Activated CD8-positive, alpha-beta memory T cell treated with anti-CD3 and anti-CD28 coated beads, Interleukin-2, amount 10 ng/mL, durations not matched to agents 7 days and 5 days (primary cell): Measurements from ENCODE around the gene LIMA1. TPM values are rescaled to one million over a fixed set of nuclear protein-coding genes. Genes with fewer than 3 reads are reported as not detected.
"Not testable (repeated sequence)": the region's sequence is repeated elsewhere in the genome, so short reads cannot be mapped to it uniquely, and the experiment has no call there.

Source experiments
- ATAC-seq: fragments of 150-1000 bp; cut with Tn5 transposase; one replicate; pipeline ENCODE4 v1.10.0; 2021; ENCODE audit warnings: moderate library complexity
- CTCF ChIA-PET: fragments of 350-600 bp; sonication (Branson Sonifier 250); formaldehyde crosslinking; loops from one replicate; lab custom pipeline; 2021; ENCODE audit warnings: antibody characterized with exemption; lab: Charles Lee
- DNase-seq: peaks from one replicate; pipeline ENCODE4 v3.0.0-alpha.2; 2020
- H3K27ac Mint-ChIP-seq: one replicate; pipeline ENCODE4 v1.8.0; 2021; ENCODE audit warnings: mild to moderate bottlenecking, mixed read lengths
- H3K27me3 Mint-ChIP-seq: one replicate; pipeline ENCODE4 v1.8.0; 2021; ENCODE audit warnings: mixed read lengths
- H3K36me3 Mint-ChIP-seq: one replicate; pipeline ENCODE4 v1.8.0; 2021; ENCODE audit warnings: mild to moderate bottlenecking, mixed read lengths
- H3K4me1 Mint-ChIP-seq: one replicate; pipeline ENCODE4 v1.8.0; 2021; ENCODE audit warnings: mixed read lengths
- H3K4me3 Mint-ChIP-seq: one replicate; pipeline ENCODE4 v1.8.0; 2021; ENCODE audit warnings: mild to moderate bottlenecking, moderate library complexity, mixed read lengths
- H3K9me3 Mint-ChIP-seq: one replicate; pipeline ENCODE4 v1.8.0; 2022; ENCODE audit warnings: low read depth, mixed read lengths
- total RNA-seq, 2 experiments: library from RNA; stranded (reverse); gene quantifications; one replicate each; pipeline ENCODE4 v1.2.3, GENCODE V29; 2021

LIMA1 gene
- total RNA-seq, 2 experiments from 2014 or later, result 36.4 to 64.2 TPM

GRCh38 chr12:50276912-50277671 lies 6.2 kb downstream of the LIMA1 start:
- Mint-ChIP-seq H3K36me3 (no peaks in the 10 kb centered on the region), H3K27me3 (peaks cover 11% of the 10 kb centered on the region), H3K4me3 (no peak overlapping the region), H3K27ac (no peak overlapping the region), H3K4me1 (peaks cover 17% of the 10 kb centered on the region), H3K9me3 (no peaks in the 10 kb centered on the region)
- no peak for DNase-seq
- CTCF ChIA-PET, result no interaction called here
- ATAC-seq, result no peak

GRCh38 chr12:50276068-50276467 lies 7.3 kb downstream of the LIMA1 start:
- Mint-ChIP-seq H3K27me3 (peaks cover under 1% of the 10 kb centered on the region), H3K36me3 (no peaks in the 10 kb centered on the region), H3K27ac (no peak overlapping the region), H3K4me1 (peaks cover 13% of the 10 kb centered on the region), H3K9me3 (no peaks in the 10 kb centered on the region), H3K4me3 (no peak overlapping the region)
- ATAC-seq (no peak), DNase-seq (no peak)
- CTCF ChIA-PET, result interaction anchor here (0.8 kb wide), 1 partner anchor 17 kb away, joined by 3 read pairs; no protein-coding TSS in a partner anchor

DNA sequence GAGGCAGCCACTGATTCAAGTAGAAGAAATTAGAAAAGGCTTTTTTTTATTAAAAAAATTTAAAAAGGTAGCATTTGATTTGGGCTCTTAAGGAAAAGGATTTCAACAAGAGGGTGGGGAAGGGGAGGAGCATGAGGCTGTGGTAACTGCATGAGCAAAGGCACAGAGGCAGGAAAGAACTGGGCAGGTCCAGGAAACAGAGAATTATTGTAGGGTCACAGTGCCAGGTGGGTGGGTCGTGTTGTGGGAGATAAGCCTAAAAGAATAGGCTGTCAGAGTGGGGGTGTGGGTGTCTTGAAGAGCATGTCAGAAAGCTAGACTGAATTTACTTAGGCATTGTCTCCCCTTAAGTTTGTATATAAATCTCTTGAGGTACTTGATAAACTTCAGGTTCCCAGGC lies 7.8 kb downstream of the LIMA1 start:
- no peaks in the 10 kb centered on the region for H3K36me3 Mint-ChIP-seq
- ATAC-seq (no peak), DNase-seq (no peak)
- H3K4me1 Mint-ChIP-seq, result peaks cover 13% of the 10 kb centered on the region
- H3K4me3 Mint-ChIP-seq, result no peak overlapping the region
- CTCF ChIA-PET, result no interaction called here
- no peak overlapping the region for H3K27ac Mint-ChIP-seq
- H3K9me3 Mint-ChIP-seq, result no peaks in the 10 kb centered on the region
- no peaks in the 10 kb centered on the region for H3K27me3 Mint-ChIP-seq

DNA sequence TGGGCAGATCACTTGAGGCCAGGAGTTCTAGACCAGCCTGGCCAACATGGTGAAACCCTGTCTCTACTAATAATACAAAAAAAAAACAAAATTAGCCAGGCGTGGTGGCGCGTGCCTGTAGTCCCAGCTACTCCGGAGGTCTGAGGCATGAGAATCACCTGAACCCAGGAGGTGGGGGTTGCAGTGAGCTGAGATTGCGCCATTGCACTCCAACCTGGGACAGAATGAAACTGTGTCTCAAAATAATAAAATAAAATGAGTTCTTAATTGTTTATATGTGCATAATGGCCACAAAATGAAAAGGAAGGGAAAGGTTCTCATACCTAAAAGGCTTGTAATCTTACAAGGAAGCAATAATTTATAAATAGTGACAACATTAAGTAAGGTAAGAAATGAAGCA lies 8.2 kb downstream of the LIMA1 start:
- H3K9me3 Mint-ChIP-seq, H3K4me3 Mint-ChIP-seq, H3K27ac Mint-ChIP-seq, DNase-seq, H3K36me3 Mint-ChIP-seq, ATAC-seq, H3K27me3 Mint-ChIP-seq: not testable (repeated sequence)
- peaks cover 13% of the 10 kb centered on the region for H3K4me1 Mint-ChIP-seq
- CTCF ChIA-PET, result interaction anchor here (1.1 kb wide), 1 partner anchor 9 kb away, joined by 3 read pairs; no protein-coding TSS in a partner anchor

GRCh38 chr12:50271724-50272247 lies 11.5 kb downstream of the LIMA1 start:
- Mint-ChIP-seq H3K27me3 (no peaks in the 10 kb centered on the region), H3K27ac (no peak overlapping the region), H3K9me3 (no peaks in the 10 kb centered on the region), H3K4me3 (no peak overlapping the region), H3K4me1 (peaks cover 13% of the 10 kb centered on the region), H3K36me3 (no peaks in the 10 kb centered on the region)
- CTCF ChIA-PET, result interaction anchor here (1.1 kb wide), 1 partner anchor 51 kb away, joined by 3 read pairs; no protein-coding TSS in a partner anchor
- ATAC-seq (no peak), DNase-seq (no peak)

- no peak overlapping the region for H3K4me3 Mint-ChIP-seq
- H3K9me3 Mint-ChIP-seq, result no peaks in the 10 kb centered on the region
- H3K27ac Mint-ChIP-seq, result no peak overlapping the region
- DNase-seq (no peak), ATAC-seq (no peak)
- no peaks in the 10 kb centered on the region for H3K27me3 Mint-ChIP-seq
- CTCF ChIA-PET, result no interaction called here
- peaks cover 5% of the 10 kb centered on the region for H3K36me3 Mint-ChIP-seq
- no peaks in the 10 kb centered on the region for H3K4me1 Mint-ChIP-seq
Observed at GRCh38 chr12:50268482-50268881, 14.8 kb downstream of the LIMA1 start.

DNA sequence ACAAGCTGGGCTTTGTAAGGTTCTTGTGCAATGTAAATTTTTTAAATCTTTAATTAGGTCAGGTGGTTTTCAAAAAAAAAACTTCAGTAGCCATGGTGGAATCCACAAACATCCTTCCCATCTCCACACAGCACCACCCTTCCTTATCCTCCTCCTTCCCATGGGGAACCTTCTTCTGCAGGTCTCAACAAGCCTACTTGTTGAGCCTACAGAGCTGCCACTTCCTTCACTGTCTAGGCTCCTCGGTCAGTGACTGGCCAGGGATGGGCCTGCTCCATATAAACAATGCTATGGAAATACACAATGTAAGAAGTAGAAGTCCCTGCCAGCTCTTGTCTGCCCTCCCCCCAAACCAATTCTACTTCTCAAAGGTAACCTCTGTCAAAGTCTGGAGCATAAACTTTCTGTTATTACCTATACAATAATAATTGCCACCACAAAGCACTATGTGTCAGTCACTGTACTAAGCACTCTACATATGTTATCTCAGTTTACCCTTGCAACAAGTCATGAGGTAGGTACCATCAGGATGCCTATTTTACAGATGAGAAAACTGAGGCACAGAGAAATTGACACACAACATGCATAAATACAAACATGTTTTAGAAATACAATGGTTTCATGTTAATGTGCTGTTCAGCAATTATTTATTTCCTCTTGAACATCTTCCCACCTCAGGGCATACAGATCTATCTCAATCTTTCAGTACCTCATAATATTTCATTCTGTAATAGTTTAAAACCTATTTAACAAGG lies 17.4 kb downstream of the LIMA1 start:
- no peak for ATAC-seq
- no peak for DNase-seq
- Mint-ChIP-seq H3K4me3 (no peak overlapping the region), H3K36me3 (peaks cover 5% of the 10 kb centered on the region), H3K27ac (no peak overlapping the region), H3K4me1 (no peaks in the 10 kb centered on the region), H3K27me3 (no peaks in the 10 kb centered on the region), H3K9me3 (no peaks in the 10 kb centered on the region)
- CTCF ChIA-PET, result interaction anchor here (1.2 kb wide), 2 partner anchors 9 to 44 kb away, joined by 3 to 4 read pairs; no protein-coding TSS in a partner anchor

GRCh38 chr12:50263832-50264231 lies 19.5 kb downstream of the LIMA1 start:
- ATAC-seq (no peak), DNase-seq (no peak)
- Mint-ChIP-seq H3K4me1 (no peaks in the 10 kb centered on the region), H3K36me3 (peaks cover 5% of the 10 kb centered on the region), H3K27ac (no peak overlapping the region), H3K9me3 (no peaks in the 10 kb centered on the region), H3K4me3 (no peak overlapping the region), H3K27me3 (no peaks in the 10 kb centered on the region)
- CTCF ChIA-PET, result no interaction called here

- DNase-seq (no peak), ATAC-seq (no peak)
- H3K4me3 Mint-ChIP-seq, result no peak overlapping the region
- no peaks in the 10 kb centered on the region for H3K27me3 Mint-ChIP-seq
- no peak overlapping the region for H3K27ac Mint-ChIP-seq
- H3K9me3 Mint-ChIP-seq, result no peaks in the 10 kb centered on the region
- H3K4me1 Mint-ChIP-seq, result no peaks in the 10 kb centered on the region
- CTCF ChIA-PET, result interaction anchor here (1.2 kb wide), 1 partner anchor 11 kb away, joined by 4 read pairs; no protein-coding TSS in a partner anchor
- peaks cover 5% of the 10 kb centered on the region for H3K36me3 Mint-ChIP-seq
Observed at GRCh38 chr12:50261654-50262053, 21.7 kb downstream of the LIMA1 start.

- H3K27ac Mint-ChIP-seq, result no peak overlapping the region
- CTCF ChIA-PET, result interaction anchor here (0.7 kb wide), 1 partner anchor 410 kb away, joined by 3 read pairs; no protein-coding TSS in a partner anchor
- H3K4me1 Mint-ChIP-seq, result peaks cover 19% of the 10 kb centered on the region
- H3K27me3 Mint-ChIP-seq, result no peaks in the 10 kb centered on the region
- no peaks in the 10 kb centered on the region for H3K9me3 Mint-ChIP-seq
- DNase-seq, result no peak
- no peak overlapping the region for H3K4me3 Mint-ChIP-seq
- no peak for ATAC-seq
- peaks cover 3% of the 10 kb centered on the region for H3K36me3 Mint-ChIP-seq
Observed at GRCh38 chr12:50258167-50258551, 25.2 kb downstream of the LIMA1 start.

GRCh38 chr12:50257236-50258166 lies 25.8 kb downstream of the LIMA1 start:
- ATAC-seq, result no peak
- Mint-ChIP-seq H3K4me1 (peaks cover 26% of the 10 kb centered on the region), H3K9me3 (no peaks in the 10 kb centered on the region), H3K36me3 (peaks cover 3% of the 10 kb centered on the region), H3K27me3 (no peaks in the 10 kb centered on the region), H3K4me3 (no peak overlapping the region), H3K27ac (no peak overlapping the region)
- DNase-seq, result no peak
- CTCF ChIA-PET, result no interaction called here

GRCh38 chr12:50256761-50257160 lies 26.6 kb downstream of the LIMA1 start:
- Mint-ChIP-seq H3K36me3 (peaks cover 6% of the 10 kb centered on the region), H3K27me3 (no peaks in the 10 kb centered on the region), H3K4me1 (peaks cover 32% of the 10 kb centered on the region), H3K9me3 (no peaks in the 10 kb centered on the region), H3K4me3 (no peak overlapping the region), H3K27ac (no peak overlapping the region)
- no peak for ATAC-seq
- CTCF ChIA-PET, result interaction anchor here (2.7 kb wide), 1 partner anchor 218 kb away, joined by 6 read pairs; no protein-coding TSS in a partner anchor
- DNase-seq, result no peak
